ENCODE data around the gene MAPK14. TPM values are rescaled to one million over a fixed set of nuclear protein-coding genes. Genes with fewer than 3 reads are reported as not detected.

The MAPK14 gene
- total RNA-seq, 1 donor from 2014 or later = 65.0 TPM

GRCh38 chr6:36052097-36052496 is 24.5 kb downstream of the MAPK14 start:
- H4K20me1 ChIP-seq (ENCODE audit: low read depth) = peaks cover 50% of the 10 kb centered on the region
- no peaks in the 10 kb centered on the region for H3K27me3 ChIP-seq
- peaks cover 63% of the 10 kb centered on the region for H3K79me2 ChIP-seq (ENCODE audit: low read depth)

DNA sequence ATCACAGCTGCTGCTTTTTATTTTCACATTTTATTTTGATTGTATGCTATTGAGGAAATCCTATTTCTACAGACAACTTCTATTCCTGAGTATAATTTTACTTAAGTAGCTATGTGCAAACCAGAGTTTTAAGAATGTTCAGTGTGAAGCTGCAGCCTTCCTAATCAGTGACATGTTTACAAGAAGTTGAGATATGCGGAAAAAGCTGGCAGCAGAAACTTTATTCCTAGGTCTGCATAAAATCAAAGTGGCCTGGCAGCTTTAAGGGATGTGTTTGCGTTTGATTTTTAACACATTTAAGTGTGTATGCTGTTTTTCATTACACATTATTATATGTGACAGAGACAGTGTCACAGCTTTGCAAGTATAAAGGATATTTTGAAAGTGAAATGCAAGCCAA is 26.3 kb downstream of the MAPK14 start:
- no peaks in the 10 kb centered on the region for H3K36me3 ChIP-seq
- peaks cover 60% of the 10 kb centered on the region for H3K79me2 ChIP-seq (ENCODE audit: low read depth)
- DNase-seq (ENCODE audit: low spot score) = no peak
- TF ChIP-seq, protein P1, sequence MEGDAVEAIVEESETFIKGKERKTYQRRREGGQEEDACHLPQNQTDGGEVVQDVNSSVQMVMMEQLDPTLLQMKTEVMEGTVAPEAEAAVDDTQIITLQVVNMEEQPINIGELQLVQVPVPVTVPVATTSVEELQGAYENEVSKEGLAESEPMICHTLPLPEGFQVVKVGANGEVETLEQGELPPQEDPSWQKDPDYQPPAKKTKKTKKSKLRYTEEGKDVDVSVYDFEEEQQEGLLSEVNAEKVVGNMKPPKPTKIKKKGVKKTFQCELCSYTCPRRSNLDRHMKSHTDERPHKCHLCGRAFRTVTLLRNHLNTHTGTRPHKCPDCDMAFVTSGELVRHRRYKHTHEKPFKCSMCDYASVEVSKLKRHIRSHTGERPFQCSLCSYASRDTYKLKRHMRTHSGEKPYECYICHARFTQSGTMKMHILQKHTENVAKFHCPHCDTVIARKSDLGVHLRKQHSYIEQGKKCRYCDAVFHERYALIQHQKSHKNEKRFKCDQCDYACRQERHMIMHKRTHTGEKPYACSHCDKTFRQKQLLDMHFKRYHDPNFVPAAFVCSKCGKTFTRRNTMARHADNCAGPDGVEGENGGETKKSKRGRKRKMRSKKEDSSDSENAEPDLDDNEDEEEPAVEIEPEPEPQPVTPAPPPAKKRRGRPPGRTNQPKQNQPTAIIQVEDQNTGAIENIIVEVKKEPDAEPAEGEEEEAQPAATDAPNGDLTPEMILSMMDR (IDR thresholded peaks at IDR 0.05) = no peak
- TF ChIP-seq EZH2phosphoT487 (IDR thresholded peaks at IDR 0.05) = no peak
- TF ChIP-seq EZH2 (IDR thresholded peaks at IDR 0.05) = no peak
- H3K27ac Mint-ChIP-seq = no peak overlapping the region
- no peak overlapping the region for H3K4me3 ChIP-seq
- no peak overlapping the region for H3K4me3 Mint-ChIP-seq
- peaks cover 2% of the 10 kb centered on the region for H3K36me3 Mint-ChIP-seq
- H3F3A ChIP-seq (ENCODE audit: low read depth) = no peaks in the 10 kb centered on the region
- no peak overlapping the region for H2AFZ ChIP-seq (replicated peaks)
- no peaks in the 10 kb centered on the region for H3K9me3 ChIP-seq (ENCODE audit: low read depth)
- peaks cover 8% of the 10 kb centered on the region for H3K4me1 Mint-ChIP-seq
- no peak overlapping the region for H3K9ac ChIP-seq
- H3K9me3 Mint-ChIP-seq = no peaks in the 10 kb centered on the region
- no peak overlapping the region for H3K4me2 ChIP-seq
- no peaks in the 10 kb centered on the region for H3K27me3 ChIP-seq
- no peaks in the 10 kb centered on the region for H3K27me3 Mint-ChIP-seq (ENCODE audit: insufficient read depth, low read depth)
- H3K4me1 ChIP-seq = no peaks in the 10 kb centered on the region
- no peak overlapping the region for H3K27ac ChIP-seq
- H4K20me1 ChIP-seq (ENCODE audit: low read depth) = peaks cover 51% of the 10 kb centered on the region

More at GRCh38 chr6:36052097-36052496, 24.5 kb downstream of the MAPK14 start:
- Histone ChIP-seq H2AFZ (replicated peaks) (no peak overlapping the region), H3K27ac (no peak overlapping the region), H3K4me1 (no peaks in the 10 kb centered on the region), H3K4me2 (no peak overlapping the region), H3K9ac (no peak overlapping the region), H3K9me3 (ENCODE audit: low read depth) (no peaks in the 10 kb centered on the region), H3K36me3 (no peaks in the 10 kb centered on the region), H3F3A (ENCODE audit: low read depth) (no peaks in the 10 kb centered on the region), H3K4me3 (no peak overlapping the region)
- H3K4me3 Mint-ChIP-seq = no peak overlapping the region
- H3K4me1 Mint-ChIP-seq = peaks cover 8% of the 10 kb centered on the region
- no peaks in the 10 kb centered on the region for H3K27me3 Mint-ChIP-seq (ENCODE audit: insufficient read depth, low read depth)
- peaks cover 2% of the 10 kb centered on the region for H3K9me3 Mint-ChIP-seq
- no peak overlapping the region for H3K27ac Mint-ChIP-seq
- H3K36me3 Mint-ChIP-seq = peaks cover 4% of the 10 kb centered on the region
- no peak for DNase-seq (ENCODE audit: low spot score)
- no peak for TF ChIP-seq EZH2 (IDR thresholded peaks at IDR 0.05)
- TF ChIP-seq, protein P1 (IDR thresholded peaks at IDR 0.05) = no peak
- TF ChIP-seq EZH2phosphoT487 (IDR thresholded peaks at IDR 0.05) = no peak

- peaks cover 8% of the 10 kb centered on the region for H3K4me1 Mint-ChIP-seq
- H3K36me3 Mint-ChIP-seq = peaks cover 4% of the 10 kb centered on the region
- no peak overlapping the region for H3K27ac ChIP-seq
- no peak overlapping the region for H3K27ac Mint-ChIP-seq
- H3K4me2 ChIP-seq = no peak overlapping the region
- no peaks in the 10 kb centered on the region for H3K9me3 ChIP-seq (ENCODE audit: low read depth)
- TF ChIP-seq EZH2 (IDR thresholded peaks at IDR 0.05) = no peak
- TF ChIP-seq, protein P1 (IDR thresholded peaks at IDR 0.05) = no peak
- no peak for TF ChIP-seq EZH2phosphoT487 (IDR thresholded peaks at IDR 0.05)
- H3K9ac ChIP-seq = no peak overlapping the region
- no peaks in the 10 kb centered on the region for H3K4me1 ChIP-seq
- H3K9me3 Mint-ChIP-seq = no peaks in the 10 kb centered on the region
- H2AFZ ChIP-seq (replicated peaks) = no peak overlapping the region
- no peak overlapping the region for H3K4me3 ChIP-seq
- H3K79me2 ChIP-seq (ENCODE audit: low read depth) = peaks cover 55% of the 10 kb centered on the region
- peaks cover 52% of the 10 kb centered on the region for H4K20me1 ChIP-seq (ENCODE audit: low read depth)
- no peaks in the 10 kb centered on the region for H3F3A ChIP-seq (ENCODE audit: low read depth)
- no peaks in the 10 kb centered on the region for H3K36me3 ChIP-seq
- DNase-seq (ENCODE audit: low spot score) = no peak
- H3K4me3 Mint-ChIP-seq = no peak overlapping the region
- no peaks in the 10 kb centered on the region for H3K27me3 Mint-ChIP-seq (ENCODE audit: insufficient read depth, low read depth)
- no peaks in the 10 kb centered on the region for H3K27me3 ChIP-seq
These were observed 26.8 kb downstream of the MAPK14 start for GRCh38 chr6:36054415-36054814.

Measured in neural progenitor cell (in vitro differentiated cells).